GM12878 (cell line): Measurements from ENCODE around the gene ZNF532. TPM values are rescaled to one million over a fixed set of nuclear protein-coding genes. Genes with fewer than 3 reads are reported as not detected.
A peak's percentile ranks its signal among the peaks of the same experiment; 100 is the strongest.

Experiments
- ATF2 ChIP-seq: IDR thresholded peaks from 2 replicates; pipeline ENCODE4 v1.6.1; 2012; ENCODE audit warnings: low read length, inconsistent platforms
- CREM ChIP-seq: IDR thresholded peaks from 2 replicates; pipeline ENCODE4 v1.6.1; 2014; ENCODE audit warnings: antibody characterized with exemption, low read depth
- EED ChIP-seq: sonication (generic); IDR thresholded peaks from 2 replicates; pipeline ENCODE4 v1.6.1; 2016; ENCODE audit warnings: antibody characterized with exemption, low read depth
- IRF5 ChIP-seq: fragments of 450-650 bp; IDR thresholded peaks from 2 replicates; pipeline ENCODE4 v1.6.1; 2017; ENCODE audit warnings: borderline replicate concordance
- JUND ChIP-seq: IDR thresholded peaks from 2 replicates; pipeline ENCODE4 v1.6.1; 2012; ENCODE audit warnings: low read depth, mild to moderate bottlenecking, low read length, improper control_type of control experiment, moderate library complexity
- MTA2 ChIP-seq: fragments of 450-650 bp; IDR thresholded peaks from 2 replicates; pipeline ENCODE4 v1.6.1; 2016; ENCODE audit warnings: low read depth, mild to moderate bottlenecking, moderate library complexity
- MXI1 ChIP-seq: fragments of 150-350 bp; IDR thresholded peaks from 2 replicates; pipeline ENCODE4 v1.6.1; 2011; ENCODE audit warnings: low read depth, mild to moderate bottlenecking, inconsistent platforms, low read length, improper control_type of control experiment
- PBX3 ChIP-seq: IDR thresholded peaks from 2 replicates; pipeline ENCODE4 v1.6.1; 2011; ENCODE audit warnings: mild to moderate bottlenecking, low read depth, low read length, moderate library complexity; ENCODE audit not compliant: insufficient replicate concordance
- POLR2A ChIP-seq: IDR thresholded peaks from 2 replicates; pipeline ENCODE4 v1.6.1; 2011; ENCODE audit warnings: low read depth, mild to moderate bottlenecking, low read length
- POU2F2 ChIP-seq: IDR thresholded peaks from 3 replicates; pipeline ENCODE4 v1.6.1; 2011; ENCODE audit warnings: low read depth, mild to moderate bottlenecking, low read length, borderline replicate concordance
- RFX5 ChIP-seq: IDR thresholded peaks from 2 replicates; pipeline ENCODE4 v1.6.1; 2011; ENCODE audit warnings: low read depth, low read length, improper control_type of control experiment
- SMAD5 ChIP-seq: IDR thresholded peaks from 2 replicates; pipeline ENCODE4 v1.6.1; 2016; ENCODE audit warnings: antibody characterized with exemption, low read depth
- SUZ12 ChIP-seq: fragments of 200-600 bp; sonication (generic); IDR thresholded peaks from one replicate; pipeline ENCODE4 v1.6.1; 2018; ENCODE audit warnings: antibody characterized with exemption, mild to moderate bottlenecking; ENCODE audit not compliant: unreplicated experiment
- TAF1 ChIP-seq: IDR thresholded peaks from 2 replicates; pipeline ENCODE4 v1.6.1; 2011; ENCODE audit warnings: mild to moderate bottlenecking, low read depth, low read length, borderline replicate concordance
- TCF3 ChIP-seq: IDR thresholded peaks from 2 replicates; pipeline ENCODE4 v1.6.1; 2012; ENCODE audit warnings: low read depth, mild to moderate bottlenecking, low read length, borderline replicate concordance; ENCODE audit not compliant: insufficient read depth
- YY1 ChIP-seq: IDR thresholded peaks from 2 replicates; pipeline ENCODE4 v1.6.1; 2011; ENCODE audit warnings: low read depth, mild to moderate bottlenecking, low read length
- ZBTB33 ChIP-seq: fragments of 450-650 bp; IDR thresholded peaks from 2 replicates; pipeline ENCODE4 v1.6.1; 2017; ENCODE audit warnings: mild to moderate bottlenecking
- ZNF207 ChIP-seq: fragments of 450-650 bp; IDR thresholded peaks from 2 replicates; pipeline ENCODE4 v1.6.1; 2014; ENCODE audit warnings: antibody characterized with exemption, mild to moderate bottlenecking, borderline replicate concordance
- polyA plus RNA-seq, 11 experiments: library from polyadenylated mRNA; depleted of rRNA in 4 of 11; unstranded in 6 of 11; stranded (reverse) in 5 of 11; fragments of >200 nt; fragmentation: Nextera tagmentation in 4 of 11; fragmentation: Illumina TruSeq in 1 of 11; extraction: Ambion mirVana in 4 of 11; extraction: Trizol in 1 of 11; gene quantifications; 1 replicate in 1 of 11; 2 replicates in 10 of 11; pipeline versions ENCODE4 v1.2.1 to v1.2.3, GENCODE V29; 2011 to 2016; ENCODE audit warnings: inconsistent platforms in 2 of 11, missing spikeins in 2 of 11, low read depth in 1 of 11
- total RNA-seq, 4 experiments: library from RNA; depleted of rRNA in 3 of 4; stranded (reverse); fragments of >200 nt in 3 of 4; fragmentation: Illumina TruSeq in 1 of 4; extraction: Trizol in 1 of 4; gene quantifications; 2 replicates each; pipeline versions ENCODE4 v1.2.1 to v1.2.3, GENCODE V29; 2013 to 2021
- TF ChIP-seq, protein P1 (sequence below): fragments of 450-650 bp; IDR thresholded peaks from 2 replicates; pipeline ENCODE4 v1.6.1; 2017; ENCODE audit warnings: mild to moderate bottlenecking, moderate library complexity

ZNF532 gene
- total and polyA plus RNA-seq, 10 of the 15 experiments (the other 5 are each of a cell fraction or from before 2014, with no cell fraction given) = 0.44 to 3.4 (median 1.4) TPM

GRCh38 chr18:58970943-58971790, 106.5 kb downstream of the ZNF532 start (continued):
- TF ChIP-seq YY1 (no peak), TAF1 (no peak), RFX5 (no peak), MTA2 (0 out of 2 replicates have a peak, but pooled peaks have one; percentile 45), IRF5 (no peak), SMAD5 (no peak), ATF2 (no peak; the same call in 1 of the 2 replicates), CREM (peak; percentile 57), SUZ12 (no peak), ZBTB33 (no peak), MXI1 (0 out of 2 replicates have a peak, but pooled peaks have one; percentile 41), EED (no peak), PBX3 (no peak), POLR2A (no peak), JUND (no peak), ZNF207 (no peak), POU2F2 (no peak), TCF3 (0 out of 2 replicates have a peak, but pooled peaks have one; percentile 55)
- TF ChIP-seq, protein P1, sequence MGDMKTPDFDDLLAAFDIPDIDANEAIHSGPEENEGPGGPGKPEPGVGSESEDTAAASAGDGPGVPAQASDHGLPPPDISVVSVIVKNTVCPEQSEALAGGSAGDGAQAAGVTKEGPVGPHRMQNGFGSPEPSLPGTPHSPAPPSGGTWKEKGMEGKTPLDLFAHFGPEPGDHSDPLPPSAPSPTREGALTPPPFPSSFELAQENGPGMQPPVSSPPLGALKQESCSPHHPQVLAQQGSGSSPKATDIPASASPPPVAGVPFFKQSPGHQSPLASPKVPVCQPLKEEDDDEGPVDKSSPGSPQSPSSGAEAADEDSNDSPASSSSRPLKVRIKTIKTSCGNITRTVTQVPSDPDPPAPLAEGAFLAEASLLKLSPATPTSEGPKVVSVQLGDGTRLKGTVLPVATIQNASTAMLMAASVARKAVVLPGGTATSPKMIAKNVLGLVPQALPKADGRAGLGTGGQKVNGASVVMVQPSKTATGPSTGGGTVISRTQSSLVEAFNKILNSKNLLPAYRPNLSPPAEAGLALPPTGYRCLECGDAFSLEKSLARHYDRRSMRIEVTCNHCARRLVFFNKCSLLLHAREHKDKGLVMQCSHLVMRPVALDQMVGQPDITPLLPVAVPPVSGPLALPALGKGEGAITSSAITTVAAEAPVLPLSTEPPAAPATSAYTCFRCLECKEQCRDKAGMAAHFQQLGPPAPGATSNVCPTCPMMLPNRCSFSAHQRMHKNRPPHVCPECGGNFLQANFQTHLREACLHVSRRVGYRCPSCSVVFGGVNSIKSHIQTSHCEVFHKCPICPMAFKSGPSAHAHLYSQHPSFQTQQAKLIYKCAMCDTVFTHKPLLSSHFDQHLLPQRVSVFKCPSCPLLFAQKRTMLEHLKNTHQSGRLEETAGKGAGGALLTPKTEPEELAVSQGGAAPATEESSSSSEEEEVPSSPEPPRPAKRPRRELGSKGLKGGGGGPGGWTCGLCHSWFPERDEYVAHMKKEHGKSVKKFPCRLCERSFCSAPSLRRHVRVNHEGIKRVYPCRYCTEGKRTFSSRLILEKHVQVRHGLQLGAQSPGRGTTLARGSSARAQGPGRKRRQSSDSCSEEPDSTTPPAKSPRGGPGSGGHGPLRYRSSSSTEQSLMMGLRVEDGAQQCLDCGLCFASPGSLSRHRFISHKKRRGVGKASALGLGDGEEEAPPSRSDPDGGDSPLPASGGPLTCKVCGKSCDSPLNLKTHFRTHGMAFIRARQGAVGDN = peak; percentile 90
